HG02642 (cell line): ENCODE results near the gene COPS8.

Experiments
- ATAC-seq: cut with Tn5 transposase; IDR thresholded peaks from one replicate; pipeline ENCODE4 v1.9.1; 2021; ENCODE audit warnings: mild to moderate bottlenecking; ENCODE audit not compliant: unreplicated experiment, poor library complexity

The COPS8 gene

GRCh38 chr2:237097911-237098702 lies 12.4 kb downstream of the COPS8 start:
- no peak for ATAC-seq

- no peak for ATAC-seq
Measured at GRCh38 chr2:237099804-237100203, 14.1 kb downstream of the COPS8 start.

- ATAC-seq, result no peak
Measured at GRCh38 chr2:237101118-237101979, 15.7 kb downstream of the COPS8 start.

GRCh38 chr2:237102428-237102827 lies 16.7 kb downstream of the COPS8 start:
- no peak for ATAC-seq

- no peak for ATAC-seq
Measured at GRCh38 chr2:237109421-237109934, 23.8 kb downstream of the COPS8 start.

DNA sequence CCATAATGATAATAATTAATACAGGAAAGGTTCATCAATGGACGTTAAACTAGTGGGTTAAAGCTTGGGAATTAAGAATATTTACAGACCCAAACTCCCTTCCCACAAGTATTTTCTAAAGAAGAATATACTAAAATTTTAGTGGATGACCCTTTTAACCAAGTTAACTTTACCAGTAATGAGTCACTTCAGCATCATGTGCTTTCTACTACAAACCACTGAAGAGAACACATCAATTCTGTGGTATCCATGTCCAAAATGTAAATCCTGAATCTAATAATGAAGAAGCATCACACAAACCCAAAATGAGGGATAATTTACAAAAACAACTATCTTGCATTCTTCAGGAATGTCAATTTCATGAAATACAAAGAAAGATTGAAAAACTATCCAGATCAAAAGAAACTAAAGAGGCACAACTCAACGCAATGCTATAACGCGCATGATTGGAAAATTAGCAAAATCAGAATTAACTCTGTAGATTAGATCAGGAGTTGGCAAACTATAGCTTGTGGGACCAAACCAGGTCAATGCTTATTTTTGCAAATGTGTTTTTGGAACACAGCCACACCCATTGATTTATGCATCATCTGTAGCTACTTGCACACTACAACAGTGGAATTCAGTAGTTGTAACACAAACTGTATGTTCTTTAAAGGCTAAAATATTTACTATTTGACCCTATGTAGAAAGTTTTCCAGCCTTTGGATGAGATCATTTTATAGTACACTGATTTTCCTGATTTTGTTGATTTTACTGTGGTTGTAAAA lies 27.5 kb downstream of the COPS8 start:
- ATAC-seq, result no peak

GRCh38 chr2:237115870-237116269 lies 30.2 kb downstream of the COPS8 start:
- ATAC-seq, result no peak

DNA sequence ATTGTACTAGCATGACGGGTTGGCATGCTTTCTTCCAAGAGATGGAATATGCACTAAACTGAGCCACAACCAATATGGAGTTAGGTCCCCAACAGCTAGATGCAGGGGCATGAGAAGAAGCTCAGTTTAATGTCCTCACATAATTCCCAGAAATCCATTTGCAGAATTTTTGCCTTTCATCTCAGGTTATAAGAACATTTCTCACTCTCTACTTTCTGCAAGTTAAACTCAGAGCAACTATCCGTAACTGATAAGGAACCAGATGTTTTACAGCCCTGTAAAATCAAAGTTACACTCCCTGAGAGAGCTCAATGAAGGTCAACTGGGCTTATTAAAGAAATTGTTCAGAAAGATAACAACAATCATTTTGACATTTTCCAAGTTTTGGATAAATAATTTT lies 30.7 kb downstream of the COPS8 start:
- no peak for ATAC-seq

GRCh38 chr2:237118025-237118424 lies 32.3 kb downstream of the COPS8 start:
- no peak for ATAC-seq

GRCh38 chr2:237118561-237119155 lies 33.0 kb downstream of the COPS8 start:
- ATAC-seq, result no peak

GRCh38 chr2:237120916-237121315 lies 35.2 kb downstream of the COPS8 start:
- no peak for ATAC-seq

DNA sequence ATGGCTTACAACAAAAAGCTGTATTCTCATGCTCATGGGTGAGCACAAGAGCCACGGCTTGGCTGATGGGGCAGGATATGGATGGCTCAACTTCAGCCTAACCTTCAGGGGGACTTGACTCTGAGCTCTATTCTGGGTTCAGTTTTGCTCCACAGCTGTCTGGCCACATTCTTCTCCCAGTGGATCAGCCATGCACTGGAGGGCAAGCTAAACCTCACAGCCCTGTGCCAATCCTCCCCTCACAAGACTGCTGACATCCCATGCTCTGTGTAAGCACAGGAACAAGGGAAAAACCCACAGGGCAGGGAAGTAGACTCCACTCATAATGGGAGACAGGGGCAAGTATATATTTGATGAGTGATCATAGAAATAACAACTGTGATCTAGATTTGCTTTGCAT lies 35.6 kb downstream of the COPS8 start:
- ATAC-seq, result no peak

GRCh38 chr2:237122214-237122666 lies 36.6 kb downstream of the COPS8 start:
- ATAC-seq, result no peak

DNA sequence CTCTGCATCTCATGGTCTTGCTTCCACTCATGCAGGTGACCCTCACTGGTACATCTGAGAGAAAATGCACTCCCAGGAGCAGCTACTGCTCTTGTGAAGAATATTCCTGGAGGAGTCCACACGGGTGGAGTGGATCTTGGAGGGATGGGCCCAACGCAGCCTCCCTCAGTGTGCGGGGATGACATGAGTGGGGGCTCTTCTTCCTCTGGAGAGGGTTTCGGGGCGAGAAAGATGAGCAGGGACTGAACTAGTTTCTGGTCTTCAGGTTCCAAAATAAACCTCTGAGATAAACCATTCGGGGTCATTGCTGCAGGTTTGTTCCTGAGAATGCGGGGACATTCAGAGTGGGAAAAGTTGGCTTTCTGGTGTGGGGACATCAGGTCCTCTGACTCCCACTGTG lies 39.1 kb downstream of the COPS8 start:
- ATAC-seq, result no peak

- ATAC-seq, result no peak
Measured at GRCh38 chr2:237125967-237126366, 40.3 kb downstream of the COPS8 start.

DNA sequence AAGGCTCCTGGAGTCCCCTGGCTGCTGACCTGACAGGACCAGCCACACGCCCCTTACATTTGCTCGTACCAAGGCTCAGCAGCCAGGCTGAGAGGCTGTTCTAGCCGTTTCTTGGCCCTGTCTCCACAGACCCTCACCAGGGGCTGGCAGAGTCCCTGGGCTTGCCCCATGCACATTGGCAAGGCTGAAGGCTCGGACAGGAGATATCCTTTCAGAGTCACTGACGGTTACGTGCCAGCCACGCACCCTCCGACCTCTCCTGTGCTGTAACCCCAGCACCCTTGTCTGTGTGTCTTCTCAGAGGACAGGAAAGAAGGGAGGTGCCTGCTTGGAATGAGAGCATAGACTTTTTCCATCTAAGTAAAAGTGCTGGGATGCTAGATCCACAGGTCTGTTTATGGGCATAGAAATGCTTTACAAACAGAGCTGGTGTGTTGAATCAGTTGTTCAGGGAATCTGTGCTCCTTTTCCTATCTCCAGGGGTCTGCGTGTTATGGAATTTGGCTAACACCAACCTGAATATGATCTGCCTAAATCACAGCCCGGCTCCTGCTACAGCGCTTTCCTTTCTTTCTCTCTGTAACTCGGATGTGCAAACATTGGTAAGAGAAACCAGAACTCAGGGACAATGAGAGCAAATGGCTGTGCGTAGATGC lies 41.0 kb downstream of the COPS8 start:
- ATAC-seq, result no peak

DNA sequence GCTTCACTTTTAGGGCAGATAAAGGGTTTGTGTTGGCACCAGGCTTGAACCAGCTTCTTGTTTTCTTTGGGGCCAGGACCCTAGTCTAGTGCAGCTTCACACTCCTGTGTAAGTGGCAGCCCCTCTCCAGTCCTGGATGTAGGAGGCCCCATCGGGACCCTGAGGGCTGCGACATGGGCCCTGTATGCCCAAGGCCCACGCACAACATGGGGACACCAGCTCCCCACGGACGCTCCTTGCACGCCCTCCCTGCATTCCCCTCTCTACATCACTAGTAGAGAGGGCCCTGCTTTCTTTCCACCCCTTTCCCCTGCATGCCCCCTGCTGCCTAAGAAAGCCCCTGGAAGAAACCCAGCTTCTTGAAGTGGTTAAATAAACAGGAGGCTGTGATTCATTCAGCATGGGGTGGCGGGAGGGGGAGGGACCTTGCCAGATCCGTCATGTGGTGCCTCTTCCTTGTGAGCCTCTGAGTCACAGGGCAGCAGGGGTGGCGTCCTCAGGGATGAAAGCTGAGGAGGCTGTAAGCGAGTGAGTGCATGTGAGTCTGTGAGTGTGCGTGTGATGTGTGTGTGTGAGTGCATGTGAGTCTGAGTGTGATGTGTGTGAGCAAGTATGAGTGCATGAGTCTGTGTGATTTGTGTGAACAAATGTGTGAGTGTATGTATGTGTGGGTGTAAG lies 42.5 kb downstream of the COPS8 start:
- ATAC-seq, result no peak

- no peak for ATAC-seq
Measured at GRCh38 chr2:237128845-237129592, 43.3 kb downstream of the COPS8 start.
